Measurements from ENCODE around the gene DCX.

The DCX gene

DNA sequence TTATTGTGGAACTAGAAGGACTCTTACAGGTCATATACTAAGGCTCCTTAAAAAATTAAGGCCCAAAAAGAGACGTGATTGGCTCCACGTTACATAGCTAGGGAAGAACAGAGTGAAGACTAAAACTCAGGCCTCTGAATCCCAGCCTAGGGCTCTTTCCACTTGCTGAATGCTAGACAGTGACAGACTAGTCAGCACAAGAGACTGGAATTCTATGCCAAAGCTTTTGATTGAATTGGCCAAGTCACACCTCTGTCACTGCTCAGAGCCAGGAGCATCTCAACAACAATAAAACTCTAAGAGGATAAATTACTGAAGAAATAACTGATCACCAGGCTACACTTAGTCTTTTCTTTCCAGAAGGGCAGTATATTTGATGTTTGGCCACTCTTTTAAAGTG is 16.8 kb downstream of the DCX start:
- TF ChIP-seq CEBPB (IDR thresholded peaks at IDR 0.05) (no peak), TEAD4 (IDR thresholded peaks at IDR 0.05) (no peak), EP300 (IDR thresholded peaks at IDR 0.05; ENCODE audit: borderline replicate concordance) (no peak), ZBTB7A (IDR thresholded peaks at IDR 0.05; ENCODE audit: low read depth) (no peak), EGR1 (IDR thresholded peaks at IDR 0.05) (no peak), RAD21 (IDR thresholded peaks at IDR 0.05; ENCODE audit: low read depth) (no peak), TAF1 (IDR thresholded peaks at IDR 0.05; ENCODE audit: low read depth) (no peak), NFIC (IDR thresholded peaks at IDR 0.05) (no peak), YY1 (IDR thresholded peaks at IDR 0.05; ENCODE audit: low read depth) (no peak), TCF12 (IDR thresholded peaks at IDR 0.05; ENCODE audit: low read depth) (no peak), CREB1 (IDR thresholded peaks at IDR 0.05; ENCODE audit: low read depth) (no peak), FOXM1 (IDR thresholded peaks at IDR 0.05; ENCODE audit: borderline replicate concordance, low read depth) (no peak)
- TF ChIP-seq, protein P1, sequence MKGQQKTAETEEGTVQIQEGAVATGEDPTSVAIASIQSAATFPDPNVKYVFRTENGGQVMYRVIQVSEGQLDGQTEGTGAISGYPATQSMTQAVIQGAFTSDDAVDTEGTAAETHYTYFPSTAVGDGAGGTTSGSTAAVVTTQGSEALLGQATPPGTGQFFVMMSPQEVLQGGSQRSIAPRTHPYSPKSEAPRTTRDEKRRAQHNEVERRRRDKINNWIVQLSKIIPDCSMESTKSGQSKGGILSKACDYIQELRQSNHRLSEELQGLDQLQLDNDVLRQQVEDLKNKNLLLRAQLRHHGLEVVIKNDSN (IDR thresholded peaks at IDR 0.05) = no peak
- TF ChIP-seq, protein P2, sequence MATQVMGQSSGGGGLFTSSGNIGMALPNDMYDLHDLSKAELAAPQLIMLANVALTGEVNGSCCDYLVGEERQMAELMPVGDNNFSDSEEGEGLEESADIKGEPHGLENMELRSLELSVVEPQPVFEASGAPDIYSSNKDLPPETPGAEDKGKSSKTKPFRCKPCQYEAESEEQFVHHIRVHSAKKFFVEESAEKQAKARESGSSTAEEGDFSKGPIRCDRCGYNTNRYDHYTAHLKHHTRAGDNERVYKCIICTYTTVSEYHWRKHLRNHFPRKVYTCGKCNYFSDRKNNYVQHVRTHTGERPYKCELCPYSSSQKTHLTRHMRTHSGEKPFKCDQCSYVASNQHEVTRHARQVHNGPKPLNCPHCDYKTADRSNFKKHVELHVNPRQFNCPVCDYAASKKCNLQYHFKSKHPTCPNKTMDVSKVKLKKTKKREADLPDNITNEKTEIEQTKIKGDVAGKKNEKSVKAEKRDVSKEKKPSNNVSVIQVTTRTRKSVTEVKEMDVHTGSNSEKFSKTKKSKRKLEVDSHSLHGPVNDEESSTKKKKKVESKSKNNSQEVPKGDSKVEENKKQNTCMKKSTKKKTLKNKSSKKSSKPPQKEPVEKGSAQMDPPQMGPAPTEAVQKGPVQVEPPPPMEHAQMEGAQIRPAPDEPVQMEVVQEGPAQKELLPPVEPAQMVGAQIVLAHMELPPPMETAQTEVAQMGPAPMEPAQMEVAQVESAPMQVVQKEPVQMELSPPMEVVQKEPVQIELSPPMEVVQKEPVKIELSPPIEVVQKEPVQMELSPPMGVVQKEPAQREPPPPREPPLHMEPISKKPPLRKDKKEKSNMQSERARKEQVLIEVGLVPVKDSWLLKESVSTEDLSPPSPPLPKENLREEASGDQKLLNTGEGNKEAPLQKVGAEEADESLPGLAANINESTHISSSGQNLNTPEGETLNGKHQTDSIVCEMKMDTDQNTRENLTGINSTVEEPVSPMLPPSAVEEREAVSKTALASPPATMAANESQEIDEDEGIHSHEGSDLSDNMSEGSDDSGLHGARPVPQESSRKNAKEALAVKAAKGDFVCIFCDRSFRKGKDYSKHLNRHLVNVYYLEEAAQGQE (IDR thresholded peaks at IDR 0.05; ENCODE audit: low read depth) = no peak
- TF ChIP-seq, protein P3, sequence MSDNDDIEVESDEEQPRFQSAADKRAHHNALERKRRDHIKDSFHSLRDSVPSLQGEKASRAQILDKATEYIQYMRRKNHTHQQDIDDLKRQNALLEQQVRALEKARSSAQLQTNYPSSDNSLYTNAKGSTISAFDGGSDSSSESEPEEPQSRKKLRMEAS (IDR thresholded peaks at IDR 0.05) = no peak

DNA sequence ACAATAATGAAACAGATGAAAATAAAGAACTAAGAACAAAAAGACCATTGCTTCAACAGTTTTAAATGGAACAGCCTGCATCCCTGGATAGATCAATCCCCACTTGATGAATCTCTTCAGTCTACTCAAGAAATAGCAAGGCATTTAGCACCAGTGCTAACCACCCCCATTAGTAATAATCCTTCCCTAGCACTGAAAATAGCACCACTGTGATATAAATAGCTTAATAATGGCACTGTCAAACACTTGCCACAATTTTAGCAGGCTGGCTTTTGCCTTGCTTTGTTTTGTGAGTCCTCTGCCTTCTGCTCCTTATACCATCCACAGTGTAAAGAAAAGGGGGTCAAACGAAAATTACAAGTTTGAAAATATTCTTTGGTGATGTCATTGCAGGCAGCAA is 17.4 kb downstream of the DCX start:
- TF ChIP-seq, protein P3 (IDR thresholded peaks at IDR 0.05) = no peak
- no peak for TF ChIP-seq TCF12 (IDR thresholded peaks at IDR 0.05; ENCODE audit: low read depth)
- TF ChIP-seq FOXM1 (IDR thresholded peaks at IDR 0.05; ENCODE audit: borderline replicate concordance, low read depth) = no peak
- TF ChIP-seq, protein P2 (IDR thresholded peaks at IDR 0.05; ENCODE audit: low read depth) = no peak
- TF ChIP-seq CREB1 (IDR thresholded peaks at IDR 0.05; ENCODE audit: low read depth) = no peak
- TF ChIP-seq CEBPB (IDR thresholded peaks at IDR 0.05) = no peak
- TF ChIP-seq EP300 (IDR thresholded peaks at IDR 0.05; ENCODE audit: borderline replicate concordance) = no peak
- TF ChIP-seq EGR1 (IDR thresholded peaks at IDR 0.05) = no peak
- no peak for TF ChIP-seq NFIC (IDR thresholded peaks at IDR 0.05)
- TF ChIP-seq ZBTB7A (IDR thresholded peaks at IDR 0.05; ENCODE audit: low read depth) = no peak
- TF ChIP-seq YY1 (IDR thresholded peaks at IDR 0.05; ENCODE audit: low read depth) = no peak

DNA sequence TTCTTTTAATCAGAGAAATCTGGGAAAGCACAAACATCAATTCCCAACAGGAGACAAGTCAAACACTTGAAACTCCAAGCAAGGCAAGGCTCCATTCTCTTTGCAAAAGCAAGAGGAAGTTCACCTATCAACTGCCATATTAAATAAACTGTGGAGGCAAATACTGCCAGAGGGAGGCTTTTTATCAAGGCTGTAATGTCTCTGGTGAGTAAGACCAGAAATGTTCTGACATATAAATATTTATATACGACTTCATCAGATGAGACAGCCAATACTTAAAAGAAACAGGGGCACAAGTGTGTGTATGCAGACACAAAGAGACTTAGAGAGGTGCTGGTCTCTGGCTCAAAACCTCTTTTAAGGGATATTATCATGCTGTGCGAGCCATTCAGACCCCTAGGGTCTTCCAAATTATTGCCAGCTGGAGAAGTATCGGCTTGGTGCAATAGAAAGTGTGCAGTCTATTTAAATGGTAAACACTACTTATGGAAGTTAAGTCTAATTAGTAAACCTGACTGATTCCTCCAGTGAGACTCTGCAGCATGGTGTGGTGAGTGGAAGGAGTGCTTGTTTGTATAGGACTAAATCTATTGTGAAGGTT is 24.4 kb downstream of the DCX start:
- TF ChIP-seq TEAD4 (IDR thresholded peaks at IDR 0.05) (no peak), CREB1 (IDR thresholded peaks at IDR 0.05; ENCODE audit: low read depth) (no peak), TCF12 (IDR thresholded peaks at IDR 0.05; ENCODE audit: low read depth) (no peak), CEBPB (IDR thresholded peaks at IDR 0.05) (no peak), YY1 (IDR thresholded peaks at IDR 0.05; ENCODE audit: low read depth) (no peak), TAF1 (IDR thresholded peaks at IDR 0.05; ENCODE audit: low read depth) (no peak), FOXM1 (IDR thresholded peaks at IDR 0.05; ENCODE audit: borderline replicate concordance, low read depth) (no peak), EGR1 (IDR thresholded peaks at IDR 0.05) (no peak), ZBTB7A (IDR thresholded peaks at IDR 0.05; ENCODE audit: low read depth) (no peak), EP300 (IDR thresholded peaks at IDR 0.05; ENCODE audit: borderline replicate concordance) (no peak)
- TF ChIP-seq, protein P1 (IDR thresholded peaks at IDR 0.05) = no peak

DNA sequence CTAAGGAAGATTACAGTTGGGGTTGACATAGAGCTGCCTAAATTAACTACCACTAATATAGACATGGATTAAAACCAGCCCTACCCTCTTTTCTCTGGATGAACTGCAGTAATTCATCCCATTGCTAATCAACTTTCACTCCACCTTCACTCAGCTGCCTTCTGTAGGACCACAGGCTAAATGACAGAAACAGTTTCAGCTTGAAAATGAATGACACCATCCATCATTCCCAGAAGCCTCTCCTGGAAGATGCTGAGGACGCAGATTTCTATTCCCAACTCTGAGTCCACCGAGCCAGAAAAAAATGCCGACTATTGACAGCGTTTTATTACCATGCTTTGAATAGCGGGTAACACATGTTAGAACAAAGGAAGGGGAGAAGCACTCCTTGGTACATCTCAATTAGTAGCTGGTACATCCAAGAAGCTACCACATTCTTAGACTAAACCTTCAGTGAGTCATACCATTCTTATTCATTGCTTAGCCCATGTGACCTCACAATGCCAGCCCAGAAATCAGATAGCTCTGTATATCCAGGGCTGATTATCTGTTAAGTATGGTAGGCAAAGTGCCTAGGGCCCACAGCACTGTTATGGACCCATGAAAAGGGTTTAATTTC is 25.3 kb downstream of the DCX start:
- no peak for TF ChIP-seq CREB1 (IDR thresholded peaks at IDR 0.05; ENCODE audit: low read depth)
- no peak for TF ChIP-seq TAF1 (IDR thresholded peaks at IDR 0.05; ENCODE audit: low read depth)
- TF ChIP-seq, protein P3 (IDR thresholded peaks at IDR 0.05) = no peak
- TF ChIP-seq YY1 (IDR thresholded peaks at IDR 0.05; ENCODE audit: low read depth) = no peak
- TF ChIP-seq TCF12 (IDR thresholded peaks at IDR 0.05; ENCODE audit: low read depth) = no peak
- TF ChIP-seq, protein P2 (IDR thresholded peaks at IDR 0.05; ENCODE audit: low read depth) = no peak
- TF ChIP-seq NFIC (IDR thresholded peaks at IDR 0.05) = no peak
- TF ChIP-seq, protein P1 (IDR thresholded peaks at IDR 0.05) = no peak
- no peak for TF ChIP-seq EP300 (IDR thresholded peaks at IDR 0.05; ENCODE audit: borderline replicate concordance)
- TF ChIP-seq RAD21 (IDR thresholded peaks at IDR 0.05; ENCODE audit: low read depth) = no peak
- TF ChIP-seq TEAD4 (IDR thresholded peaks at IDR 0.05) = no peak
- TF ChIP-seq CEBPB (IDR thresholded peaks at IDR 0.05) = no peak
- TF ChIP-seq ZBTB7A (IDR thresholded peaks at IDR 0.05; ENCODE audit: low read depth) = no peak
- no peak for TF ChIP-seq FOXM1 (IDR thresholded peaks at IDR 0.05; ENCODE audit: borderline replicate concordance, low read depth)
- no peak for TF ChIP-seq EGR1 (IDR thresholded peaks at IDR 0.05)

All from Ishikawa (cell line).